ENCODE measurements around the gene WDR73. TPM values are rescaled to one million over a fixed set of nuclear protein-coding genes. Genes with fewer than 3 reads are reported as not detected.

The WDR73 gene
- polyA plus RNA-seq, 1 of the 3 experiments (the other 2 are of a cell fraction), result 32.9 TPM

- peaks cover 4% of the 10 kb centered on the region for H3F3A ChIP-seq (replicated peaks; ENCODE audit: insufficient read depth)
- POLR2A ChIA-PET, result no interaction called here
- H2AFZ ChIP-seq (ENCODE audit: low read depth), result no peak overlapping the region
- TF ChIP-seq RCOR1 (IDR thresholded peaks at IDR 0.05; ENCODE audit: low read length) (no peak), USF1 (IDR thresholded peaks at IDR 0.05; ENCODE audit: borderline replicate concordance, low read depth) (no peak), EZH2phosphoT487 (IDR thresholded peaks at IDR 0.05; ENCODE audit: borderline replicate concordance, low read depth) (no peak), NRF1 (IDR thresholded peaks at IDR 0.05; ENCODE audit: low read depth, low read length) (no peak), TAF1 (IDR thresholded peaks at IDR 0.05; ENCODE audit: borderline replicate concordance, low read depth, low read length) (no peak), SIN3A (IDR thresholded peaks at IDR 0.05; ENCODE audit: borderline replicate concordance, low read depth, low read length) (no peak)
- TF ChIP-seq, protein P1, sequence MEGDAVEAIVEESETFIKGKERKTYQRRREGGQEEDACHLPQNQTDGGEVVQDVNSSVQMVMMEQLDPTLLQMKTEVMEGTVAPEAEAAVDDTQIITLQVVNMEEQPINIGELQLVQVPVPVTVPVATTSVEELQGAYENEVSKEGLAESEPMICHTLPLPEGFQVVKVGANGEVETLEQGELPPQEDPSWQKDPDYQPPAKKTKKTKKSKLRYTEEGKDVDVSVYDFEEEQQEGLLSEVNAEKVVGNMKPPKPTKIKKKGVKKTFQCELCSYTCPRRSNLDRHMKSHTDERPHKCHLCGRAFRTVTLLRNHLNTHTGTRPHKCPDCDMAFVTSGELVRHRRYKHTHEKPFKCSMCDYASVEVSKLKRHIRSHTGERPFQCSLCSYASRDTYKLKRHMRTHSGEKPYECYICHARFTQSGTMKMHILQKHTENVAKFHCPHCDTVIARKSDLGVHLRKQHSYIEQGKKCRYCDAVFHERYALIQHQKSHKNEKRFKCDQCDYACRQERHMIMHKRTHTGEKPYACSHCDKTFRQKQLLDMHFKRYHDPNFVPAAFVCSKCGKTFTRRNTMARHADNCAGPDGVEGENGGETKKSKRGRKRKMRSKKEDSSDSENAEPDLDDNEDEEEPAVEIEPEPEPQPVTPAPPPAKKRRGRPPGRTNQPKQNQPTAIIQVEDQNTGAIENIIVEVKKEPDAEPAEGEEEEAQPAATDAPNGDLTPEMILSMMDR (IDR thresholded peaks at IDR 0.05), result no peak
- TF ChIP-seq, protein P2, sequence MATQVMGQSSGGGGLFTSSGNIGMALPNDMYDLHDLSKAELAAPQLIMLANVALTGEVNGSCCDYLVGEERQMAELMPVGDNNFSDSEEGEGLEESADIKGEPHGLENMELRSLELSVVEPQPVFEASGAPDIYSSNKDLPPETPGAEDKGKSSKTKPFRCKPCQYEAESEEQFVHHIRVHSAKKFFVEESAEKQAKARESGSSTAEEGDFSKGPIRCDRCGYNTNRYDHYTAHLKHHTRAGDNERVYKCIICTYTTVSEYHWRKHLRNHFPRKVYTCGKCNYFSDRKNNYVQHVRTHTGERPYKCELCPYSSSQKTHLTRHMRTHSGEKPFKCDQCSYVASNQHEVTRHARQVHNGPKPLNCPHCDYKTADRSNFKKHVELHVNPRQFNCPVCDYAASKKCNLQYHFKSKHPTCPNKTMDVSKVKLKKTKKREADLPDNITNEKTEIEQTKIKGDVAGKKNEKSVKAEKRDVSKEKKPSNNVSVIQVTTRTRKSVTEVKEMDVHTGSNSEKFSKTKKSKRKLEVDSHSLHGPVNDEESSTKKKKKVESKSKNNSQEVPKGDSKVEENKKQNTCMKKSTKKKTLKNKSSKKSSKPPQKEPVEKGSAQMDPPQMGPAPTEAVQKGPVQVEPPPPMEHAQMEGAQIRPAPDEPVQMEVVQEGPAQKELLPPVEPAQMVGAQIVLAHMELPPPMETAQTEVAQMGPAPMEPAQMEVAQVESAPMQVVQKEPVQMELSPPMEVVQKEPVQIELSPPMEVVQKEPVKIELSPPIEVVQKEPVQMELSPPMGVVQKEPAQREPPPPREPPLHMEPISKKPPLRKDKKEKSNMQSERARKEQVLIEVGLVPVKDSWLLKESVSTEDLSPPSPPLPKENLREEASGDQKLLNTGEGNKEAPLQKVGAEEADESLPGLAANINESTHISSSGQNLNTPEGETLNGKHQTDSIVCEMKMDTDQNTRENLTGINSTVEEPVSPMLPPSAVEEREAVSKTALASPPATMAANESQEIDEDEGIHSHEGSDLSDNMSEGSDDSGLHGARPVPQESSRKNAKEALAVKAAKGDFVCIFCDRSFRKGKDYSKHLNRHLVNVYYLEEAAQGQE (IDR thresholded peaks at IDR 0.05; ENCODE audit: low read depth, low read length), result no peak
- H4K20me1 ChIP-seq (ENCODE audit: insufficient read depth), result no peaks in the 10 kb centered on the region
- H3K4me3 ChIP-seq (ENCODE audit: low read depth in 2 of 2, low read length in 1 of 2), result no peak overlapping the region
- H3K4me2 ChIP-seq, result no peak overlapping the region
- no peak overlapping the region for H3K9ac ChIP-seq
- no peaks in the 10 kb centered on the region for H3K27me3 ChIP-seq (ENCODE audit: insufficient read depth)
- H3K9me3 ChIP-seq, result 0 out of 2 replicates have a peak, but pooled peaks cover 6% of the 10 kb centered on the region
- H3K36me3 ChIP-seq (replicated peaks in 1 of 2; ENCODE audit: control insufficient read depth in 1 of 2, insufficient read depth in 2 of 2, low read length in 1 of 2), result peaks cover 8 to 30% of the 10 kb centered on the region in 2 experiments
- DNase-seq, result no peak
- H3K79me2 ChIP-seq (ENCODE audit: insufficient read depth), result peaks cover 60% of the 10 kb centered on the region
- no peak overlapping the region for H3K27ac ChIP-seq (ENCODE audit: low read depth in 2 of 2, low read length in 1 of 2)
- CTCF ChIA-PET, result interaction anchor here (0.6 to 1.0 kb wide), 3 partner anchors 12 to 535 kb away, joined by 3 read pairs; no protein-coding TSS in a partner anchor
- 91% methylated on average over 3 of the region's 3 CpGs for WGBS (ENCODE audit: low lambda C conversion rate)
- no peaks in the 10 kb centered on the region for H3K9me2 ChIP-seq
- H3K4me1 ChIP-seq (ENCODE audit: control insufficient read depth in 1 of 2, insufficient read depth in 2 of 2, low read depth in 1 of 2, low read length in 1 of 2), result no peaks in the 10 kb centered on the region
Observed at GRCh38 chr15:84616235-84616634, 37.8 kb downstream of the WDR73 start.

- Histone ChIP-seq H3K9me2 (no peaks in the 10 kb centered on the region), H3K27ac (ENCODE audit: low read depth in 2 of 2, low read length in 1 of 2) (no peak overlapping the region), H3K27me3 (ENCODE audit: insufficient read depth) (no peaks in the 10 kb centered on the region), H4K20me1 (ENCODE audit: insufficient read depth) (0 out of 2 replicates have a peak, but pooled peaks cover 2% of the 10 kb centered on the region), H3K79me2 (ENCODE audit: insufficient read depth) (peaks cover 81% of the 10 kb centered on the region), H3K9me3 (no peaks in the 10 kb centered on the region), H3K4me2 (no peak overlapping the region), H3K4me3 (ENCODE audit: low read depth in 2 of 2, low read length in 1 of 2) (no peak overlapping the region), H3K9ac (no peak overlapping the region), H3K36me3 (replicated peaks in 1 of 2; ENCODE audit: control insufficient read depth in 1 of 2, insufficient read depth in 2 of 2, low read length in 1 of 2) (peaks cover 14 to 23% of the 10 kb centered on the region in 2 experiments), H3F3A (replicated peaks; ENCODE audit: insufficient read depth) (peaks cover 3% of the 10 kb centered on the region), H3K4me1 (ENCODE audit: control insufficient read depth in 1 of 2, insufficient read depth in 2 of 2, low read depth in 1 of 2, low read length in 1 of 2) (no peaks in the 10 kb centered on the region), H2AFZ (ENCODE audit: low read depth) (no peak overlapping the region)
- TF ChIP-seq RXRA (IDR thresholded peaks at IDR 0.05; ENCODE audit: borderline replicate concordance, low read depth) (no peak), MEF2A (IDR thresholded peaks at IDR 0.05; ENCODE audit: borderline replicate concordance, low read depth) (no peak)
- peak; percentile 0 for DNase-seq
- WGBS (ENCODE audit: low lambda C conversion rate), result 93% methylated on average over 7 of the region's 7 CpGs
- ChIA-PET POLR2A (no interaction called here), CTCF (interaction anchor here (2.0 kb wide), 1 partner anchor 11 kb away, joined by 5 read pairs; the partner anchor contains the start of gene ZSCAN2)
Observed at GRCh38 chr15:84611631-84612030, 42.5 kb downstream of the WDR73 start.

All from SK-N-SH (cell line).